H1 (cell line): ENCODE measurements around the gene LTB.

Experiments
- CEBPB ChIP-seq: IDR thresholded peaks from 2 replicates; pipeline ENCODE4 v1.6.1; 2012; ENCODE audit warnings: low read depth, low read length
- CREB1 ChIP-seq: IDR thresholded peaks from 2 replicates; pipeline ENCODE4 v1.6.1; 2012; ENCODE audit warnings: inconsistent platforms
- EGR1 ChIP-seq: IDR thresholded peaks from 2 replicates; pipeline ENCODE4 v1.6.1; 2011; ENCODE audit warnings: low read depth, low read length, borderline replicate concordance
- EP300 ChIP-seq, 2 experiments: IDR thresholded peaks; 1 replicate in 1 of 2; 2 replicates in 1 of 2; pipeline ENCODE4 v1.6.1; 2011 to 2012; ENCODE audit warnings: low read depth in 2 of 2, low read length in 2 of 2, mild to moderate bottlenecking in 2 of 2, borderline replicate concordance in 1 of 2, inconsistent platforms in 1 of 2, moderate library complexity in 1 of 2
- POLR2A ChIP-seq, 2 experiments: IDR thresholded peaks; 1 replicate in 1 of 2; 2 replicates in 1 of 2; pipeline ENCODE4 v1.6.1; 2011; ENCODE audit warnings: low read depth in 2 of 2, low read length in 2 of 2, mild to moderate bottlenecking in 2 of 2; ENCODE audit errors: control extremely low read depth in 1 of 2
- POLR2AphosphoS5 ChIP-seq: IDR thresholded peaks from 2 replicates; pipeline ENCODE4 v1.6.1; 2011; ENCODE audit warnings: low read depth, low read length
- SRF ChIP-seq: IDR thresholded peaks from 2 replicates; pipeline ENCODE4 v1.6.1; 2011; ENCODE audit warnings: mild to moderate bottlenecking, low read depth, low read length, moderate library complexity
- TF ChIP-seq, protein P1 (sequence below), 3 experiments: IDR thresholded peaks; 1 replicate in 2 of 3; 2 replicates in 1 of 3; pipeline versions ENCODE4 v1.5.1 to v1.6.1; 2011; ENCODE audit warnings: low read length in 3 of 3, mild to moderate bottlenecking in 3 of 3, inconsistent platforms in 2 of 3, low read depth in 1 of 3, moderate library complexity in 1 of 3; ENCODE audit not compliant: insufficient read depth in 1 of 3; ENCODE audit errors: control extremely low read depth in 1 of 3
- TF ChIP-seq, protein P2 (sequence below): IDR thresholded peaks from 2 replicates; pipeline ENCODE4 v1.6.1; 2012; ENCODE audit warnings: low read length, inconsistent platforms

DNA sequence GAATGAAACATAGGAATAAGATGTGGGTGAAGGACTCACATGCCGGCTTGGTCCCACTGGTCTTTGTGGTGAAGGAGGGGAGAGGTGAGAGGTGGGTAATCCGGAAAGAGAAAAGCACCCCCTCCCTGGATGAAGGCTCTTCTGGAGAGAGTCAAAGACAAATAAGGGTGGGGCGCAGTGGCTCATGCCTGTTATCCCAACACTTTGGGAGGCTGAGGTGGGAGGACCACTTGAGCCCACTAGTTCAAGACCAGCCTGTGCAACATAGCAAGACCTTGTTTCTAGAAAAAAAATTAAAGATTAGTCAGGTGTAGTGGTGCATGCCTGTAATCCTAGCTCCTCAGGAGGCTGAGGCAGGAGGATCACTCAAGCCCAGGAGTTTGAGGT is 3.1 kb downstream of the LTB start:
- TF ChIP-seq POLR2AphosphoS5 (no peak), EGR1 (no peak), POLR2A (IDR thresholded peaks at IDR 0.05; ENCODE audit: control extremely low read depth in 1 of 2, low read depth in 2 of 2, low read length in 2 of 2) (no peak), CEBPB (no peak), EP300 (IDR thresholded peaks at IDR 0.05; ENCODE audit: borderline replicate concordance in 1 of 2, low read depth in 2 of 2, low read length in 2 of 2) (no peak), CREB1 (no peak), SRF (no peak)
- TF ChIP-seq, protein P1, sequence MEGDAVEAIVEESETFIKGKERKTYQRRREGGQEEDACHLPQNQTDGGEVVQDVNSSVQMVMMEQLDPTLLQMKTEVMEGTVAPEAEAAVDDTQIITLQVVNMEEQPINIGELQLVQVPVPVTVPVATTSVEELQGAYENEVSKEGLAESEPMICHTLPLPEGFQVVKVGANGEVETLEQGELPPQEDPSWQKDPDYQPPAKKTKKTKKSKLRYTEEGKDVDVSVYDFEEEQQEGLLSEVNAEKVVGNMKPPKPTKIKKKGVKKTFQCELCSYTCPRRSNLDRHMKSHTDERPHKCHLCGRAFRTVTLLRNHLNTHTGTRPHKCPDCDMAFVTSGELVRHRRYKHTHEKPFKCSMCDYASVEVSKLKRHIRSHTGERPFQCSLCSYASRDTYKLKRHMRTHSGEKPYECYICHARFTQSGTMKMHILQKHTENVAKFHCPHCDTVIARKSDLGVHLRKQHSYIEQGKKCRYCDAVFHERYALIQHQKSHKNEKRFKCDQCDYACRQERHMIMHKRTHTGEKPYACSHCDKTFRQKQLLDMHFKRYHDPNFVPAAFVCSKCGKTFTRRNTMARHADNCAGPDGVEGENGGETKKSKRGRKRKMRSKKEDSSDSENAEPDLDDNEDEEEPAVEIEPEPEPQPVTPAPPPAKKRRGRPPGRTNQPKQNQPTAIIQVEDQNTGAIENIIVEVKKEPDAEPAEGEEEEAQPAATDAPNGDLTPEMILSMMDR (IDR thresholded peaks at IDR 0.05; ENCODE audit: control extremely low read depth in 1 of 3, insufficient read depth in 1 of 3, low read depth in 1 of 3, low read length in 3 of 3): no peak
- TF ChIP-seq, protein P2, sequence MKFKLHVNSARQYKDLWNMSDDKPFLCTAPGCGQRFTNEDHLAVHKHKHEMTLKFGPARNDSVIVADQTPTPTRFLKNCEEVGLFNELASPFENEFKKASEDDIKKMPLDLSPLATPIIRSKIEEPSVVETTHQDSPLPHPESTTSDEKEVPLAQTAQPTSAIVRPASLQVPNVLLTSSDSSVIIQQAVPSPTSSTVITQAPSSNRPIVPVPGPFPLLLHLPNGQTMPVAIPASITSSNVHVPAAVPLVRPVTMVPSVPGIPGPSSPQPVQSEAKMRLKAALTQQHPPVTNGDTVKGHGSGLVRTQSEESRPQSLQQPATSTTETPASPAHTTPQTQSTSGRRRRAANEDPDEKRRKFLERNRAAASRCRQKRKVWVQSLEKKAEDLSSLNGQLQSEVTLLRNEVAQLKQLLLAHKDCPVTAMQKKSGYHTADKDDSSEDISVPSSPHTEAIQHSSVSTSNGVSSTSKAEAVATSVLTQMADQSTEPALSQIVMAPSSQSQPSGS: no peak
